ENCODE data around the gene ARHGEF33. TPM values are rescaled to one million over a fixed set of nuclear protein-coding genes. Genes with fewer than 3 reads are reported as not detected.

The ARHGEF33 gene
- total RNA-seq, 2 experiments from 2014 or later: 0.38 TPM; not detected in 1

GRCh38 chr2:38930600-38930999 is 40.9 kb downstream of the ARHGEF33 start:
- no peak overlapping the region for H3K4me3 ChIP-seq (ENCODE audit: low read depth, low read length, poor library complexity, severe bottlenecking)
- H3K79me2 ChIP-seq (ENCODE audit: insufficient read depth, low read depth, low read length): no peaks in the 10 kb centered on the region
- no peaks in the 10 kb centered on the region for H3K4me1 ChIP-seq (ENCODE audit: insufficient read depth, low read length, poor library complexity, severe bottlenecking)
- H2AFZ ChIP-seq (ENCODE audit: low read length): no peak overlapping the region
- H4K20me1 ChIP-seq (ENCODE audit: insufficient read depth, low read length): no peaks in the 10 kb centered on the region
- BruUV-seq (replicated peaks): no TSS peak
- no peaks in the 10 kb centered on the region for H3K9me2 ChIP-seq (ENCODE audit: insufficient read depth, low read length)
- H3K27ac ChIP-seq (ENCODE audit: low read depth, low read length, poor library complexity, severe bottlenecking): no peak overlapping the region
- ChIA-PET POLR2A (interaction anchor here (0.7 kb wide), 1 partner anchor 151 kb away, joined by 4 read pairs; no protein-coding TSS in a partner anchor), CTCF (ENCODE audit: unreplicated experiment) (no interaction called here)
- no peaks in the 10 kb centered on the region for H3K36me3 ChIP-seq (ENCODE audit: insufficient read depth, low read length)
- no peak for DNase-seq (ENCODE audit: low spot score)
- no peak overlapping the region for H3K4me2 ChIP-seq (ENCODE audit: low read length)
- TF ChIP-seq, protein P1, sequence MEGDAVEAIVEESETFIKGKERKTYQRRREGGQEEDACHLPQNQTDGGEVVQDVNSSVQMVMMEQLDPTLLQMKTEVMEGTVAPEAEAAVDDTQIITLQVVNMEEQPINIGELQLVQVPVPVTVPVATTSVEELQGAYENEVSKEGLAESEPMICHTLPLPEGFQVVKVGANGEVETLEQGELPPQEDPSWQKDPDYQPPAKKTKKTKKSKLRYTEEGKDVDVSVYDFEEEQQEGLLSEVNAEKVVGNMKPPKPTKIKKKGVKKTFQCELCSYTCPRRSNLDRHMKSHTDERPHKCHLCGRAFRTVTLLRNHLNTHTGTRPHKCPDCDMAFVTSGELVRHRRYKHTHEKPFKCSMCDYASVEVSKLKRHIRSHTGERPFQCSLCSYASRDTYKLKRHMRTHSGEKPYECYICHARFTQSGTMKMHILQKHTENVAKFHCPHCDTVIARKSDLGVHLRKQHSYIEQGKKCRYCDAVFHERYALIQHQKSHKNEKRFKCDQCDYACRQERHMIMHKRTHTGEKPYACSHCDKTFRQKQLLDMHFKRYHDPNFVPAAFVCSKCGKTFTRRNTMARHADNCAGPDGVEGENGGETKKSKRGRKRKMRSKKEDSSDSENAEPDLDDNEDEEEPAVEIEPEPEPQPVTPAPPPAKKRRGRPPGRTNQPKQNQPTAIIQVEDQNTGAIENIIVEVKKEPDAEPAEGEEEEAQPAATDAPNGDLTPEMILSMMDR (conservative IDR thresholded peaks at IDR 0.05; ENCODE audit: low read length): no peak
- no peak for TF ChIP-seq EZH2phosphoT487 (IDR thresholded peaks at IDR 0.05; ENCODE audit: borderline replicate concordance, low read depth, low read length)
- H3K9me3 ChIP-seq (ENCODE audit: low read length): no peaks in the 10 kb centered on the region
- intact Hi-C loops (cut with micrococcal nuclease; ENCODE audit: unreplicated experiment): no loop called here

DNA sequence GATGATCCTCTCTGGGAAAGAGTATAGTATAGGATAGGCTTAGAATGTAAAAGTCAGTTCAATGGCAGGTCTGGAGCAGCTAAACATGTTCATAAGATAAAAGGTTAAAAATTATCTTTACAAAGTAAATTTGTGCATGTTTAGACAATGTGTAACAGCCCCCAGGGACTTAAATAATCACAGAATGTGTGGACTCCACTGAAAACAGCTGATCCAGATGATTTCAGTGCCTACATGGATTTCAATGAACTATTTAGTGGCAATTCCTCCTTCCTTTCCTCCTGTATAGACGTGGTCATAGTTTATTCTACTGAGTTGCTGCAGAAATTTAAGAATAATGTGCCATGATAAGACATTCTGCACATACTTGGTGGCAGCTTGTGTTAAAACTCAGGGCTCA is 42.9 kb downstream of the ARHGEF33 start:
- no peak for DNase-seq (ENCODE audit: low spot score)
- intact Hi-C loops (cut with micrococcal nuclease; ENCODE audit: unreplicated experiment): no loop called here
- ChIA-PET POLR2A (interaction anchor here (0.7 kb wide), 1 partner anchor 19 kb away, joined by 3 read pairs; no protein-coding TSS in a partner anchor), CTCF (ENCODE audit: unreplicated experiment) (interaction anchor here (1.0 to 1.4 kb wide), 2 partner anchors 15 to 16 kb away, joined by 3 to 4 read pairs; no protein-coding TSS in a partner anchor)
- no peak overlapping the region for H3K4me3 ChIP-seq (ENCODE audit: low read depth, low read length, poor library complexity, severe bottlenecking)
- H3K9me2 ChIP-seq (ENCODE audit: insufficient read depth, low read length): no peaks in the 10 kb centered on the region
- H3K36me3 ChIP-seq (ENCODE audit: insufficient read depth, low read length): no peaks in the 10 kb centered on the region
- no peaks in the 10 kb centered on the region for H3K9me3 ChIP-seq (ENCODE audit: low read length)
- H3K4me1 ChIP-seq (ENCODE audit: insufficient read depth, low read length, poor library complexity, severe bottlenecking): no peaks in the 10 kb centered on the region
- H3K79me2 ChIP-seq (ENCODE audit: insufficient read depth, low read depth, low read length): no peaks in the 10 kb centered on the region
- BruUV-seq (replicated peaks): no TSS peak
- no peak overlapping the region for H2AFZ ChIP-seq (ENCODE audit: low read length)
- no peak overlapping the region for H3K27ac ChIP-seq (ENCODE audit: low read depth, low read length, poor library complexity, severe bottlenecking)
- H4K20me1 ChIP-seq (ENCODE audit: insufficient read depth, low read length): no peaks in the 10 kb centered on the region
- H3K4me2 ChIP-seq (ENCODE audit: low read length): no peak overlapping the region
- no peak for TF ChIP-seq EZH2phosphoT487 (IDR thresholded peaks at IDR 0.05; ENCODE audit: borderline replicate concordance, low read depth, low read length)
- TF ChIP-seq, protein P1 (conservative IDR thresholded peaks at IDR 0.05; ENCODE audit: low read length): no peak

DNA sequence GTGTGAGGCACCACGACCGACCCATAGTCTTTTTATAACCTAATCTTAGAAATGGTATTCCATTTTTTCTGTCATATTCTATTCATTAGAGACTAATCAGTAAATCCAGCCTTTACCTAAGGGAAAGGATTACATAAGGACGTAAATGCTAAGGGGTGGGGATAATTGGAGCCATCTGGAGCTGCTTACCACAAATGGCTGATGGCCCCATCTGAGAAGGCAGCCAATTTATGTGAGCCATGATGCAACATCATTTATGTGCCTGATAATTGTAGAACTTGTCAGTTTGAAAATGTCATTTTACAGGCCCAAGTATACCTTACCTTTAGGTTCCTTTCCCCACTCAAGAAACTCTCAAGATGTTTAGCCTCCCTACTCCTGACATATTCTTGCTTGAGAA is 44.0 kb downstream of the ARHGEF33 start:
- Histone ChIP-seq H3K79me2 (ENCODE audit: insufficient read depth, low read depth, low read length) (no peaks in the 10 kb centered on the region), H4K20me1 (ENCODE audit: insufficient read depth, low read length) (no peaks in the 10 kb centered on the region), H3K4me3 (ENCODE audit: low read depth, low read length, poor library complexity, severe bottlenecking) (no peak overlapping the region), H2AFZ (ENCODE audit: low read length) (no peak overlapping the region), H3K36me3 (ENCODE audit: insufficient read depth, low read length) (no peaks in the 10 kb centered on the region), H3K4me2 (ENCODE audit: low read length) (no peak overlapping the region), H3K4me1 (ENCODE audit: insufficient read depth, low read length, poor library complexity, severe bottlenecking) (no peaks in the 10 kb centered on the region), H3K9me3 (ENCODE audit: low read length) (no peaks in the 10 kb centered on the region), H3K27ac (ENCODE audit: low read depth, low read length, poor library complexity, severe bottlenecking) (no peak overlapping the region), H3K9me2 (ENCODE audit: insufficient read depth, low read length) (no peaks in the 10 kb centered on the region)
- intact Hi-C loops (cut with micrococcal nuclease; ENCODE audit: unreplicated experiment): no loop called here
- ChIA-PET POLR2A (no interaction called here), CTCF (ENCODE audit: unreplicated experiment) (interaction anchor here (1.0 to 1.4 kb wide), 2 partner anchors 14 to 17 kb away, joined by 3 to 4 read pairs; no protein-coding TSS in a partner anchor)
- no TSS peak for BruUV-seq (replicated peaks)
- no peak for DNase-seq (ENCODE audit: low spot score)
- TF ChIP-seq, protein P1 (conservative IDR thresholded peaks at IDR 0.05; ENCODE audit: low read length): no peak
- TF ChIP-seq EZH2phosphoT487 (IDR thresholded peaks at IDR 0.05; ENCODE audit: borderline replicate concordance, low read depth, low read length): no peak
